ENCODE results near the gene KCNH5. TPM values are rescaled to one million over a fixed set of nuclear protein-coding genes. Genes with fewer than 3 reads are reported as not detected.

The KCNH5 gene
- total and polyA plus RNA-seq, 8 donors: 0.04 to 0.11 (median 0.11) TPM; not detected in 4

GRCh38 chr14:62657376-62657775, 387.9 kb downstream of the KCNH5 start:
- no peak overlapping the region for H3K27ac ChIP-seq
- TF ChIP-seq, protein P1, sequence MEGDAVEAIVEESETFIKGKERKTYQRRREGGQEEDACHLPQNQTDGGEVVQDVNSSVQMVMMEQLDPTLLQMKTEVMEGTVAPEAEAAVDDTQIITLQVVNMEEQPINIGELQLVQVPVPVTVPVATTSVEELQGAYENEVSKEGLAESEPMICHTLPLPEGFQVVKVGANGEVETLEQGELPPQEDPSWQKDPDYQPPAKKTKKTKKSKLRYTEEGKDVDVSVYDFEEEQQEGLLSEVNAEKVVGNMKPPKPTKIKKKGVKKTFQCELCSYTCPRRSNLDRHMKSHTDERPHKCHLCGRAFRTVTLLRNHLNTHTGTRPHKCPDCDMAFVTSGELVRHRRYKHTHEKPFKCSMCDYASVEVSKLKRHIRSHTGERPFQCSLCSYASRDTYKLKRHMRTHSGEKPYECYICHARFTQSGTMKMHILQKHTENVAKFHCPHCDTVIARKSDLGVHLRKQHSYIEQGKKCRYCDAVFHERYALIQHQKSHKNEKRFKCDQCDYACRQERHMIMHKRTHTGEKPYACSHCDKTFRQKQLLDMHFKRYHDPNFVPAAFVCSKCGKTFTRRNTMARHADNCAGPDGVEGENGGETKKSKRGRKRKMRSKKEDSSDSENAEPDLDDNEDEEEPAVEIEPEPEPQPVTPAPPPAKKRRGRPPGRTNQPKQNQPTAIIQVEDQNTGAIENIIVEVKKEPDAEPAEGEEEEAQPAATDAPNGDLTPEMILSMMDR (IDR thresholded peaks at IDR 0.05): no peak
- no peaks in the 10 kb centered on the region for H3K27me3 ChIP-seq
- H3K9me3 ChIP-seq: no peaks in the 10 kb centered on the region
- DNase-seq: no peak
- intact Hi-C loops (cut with DNase I): no loop called here
- H3K4me1 ChIP-seq: no peaks in the 10 kb centered on the region
- H3K36me3 ChIP-seq: no peaks in the 10 kb centered on the region
- no peak overlapping the region for H3K4me3 ChIP-seq
- no peak for ATAC-seq

DNA sequence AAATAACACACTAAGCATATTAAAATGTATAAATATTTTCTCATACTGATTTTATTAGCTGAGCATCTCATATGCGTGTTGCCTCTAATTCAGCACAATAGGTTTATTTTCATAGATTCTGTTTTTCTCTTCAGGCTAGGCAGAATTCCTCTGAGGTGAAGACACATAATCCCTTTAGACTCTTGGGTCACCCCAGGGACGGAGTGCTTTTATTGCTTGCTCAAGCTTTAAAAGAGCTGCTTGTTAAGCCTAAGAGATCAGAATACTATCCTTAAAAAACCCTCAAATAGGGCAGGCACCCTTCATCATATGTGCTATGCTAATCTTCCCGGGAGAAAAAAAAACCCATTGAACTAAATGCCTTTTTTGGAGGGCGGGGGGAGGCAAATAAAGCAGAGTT, 390.1 kb downstream of the KCNH5 start:
- no peaks in the 10 kb centered on the region for H3K27me3 ChIP-seq
- TF ChIP-seq, protein P1 (IDR thresholded peaks at IDR 0.05): no peak
- H3K36me3 ChIP-seq: no peaks in the 10 kb centered on the region
- intact Hi-C loops (cut with DNase I): no loop called here
- no peaks in the 10 kb centered on the region for H3K4me1 ChIP-seq
- H3K9me3 ChIP-seq: no peaks in the 10 kb centered on the region
- DNase-seq: no peak
- H3K4me3 ChIP-seq: no peak overlapping the region
- peak overlapping the region in 1 of 2 donors; percentile 13 for H3K27ac ChIP-seq
- no peak for ATAC-seq

- TF ChIP-seq, protein P1 (IDR thresholded peaks at IDR 0.05): no peak
- Histone ChIP-seq H3K27me3 (no peaks in the 10 kb centered on the region), H3K36me3 (no peaks in the 10 kb centered on the region), H3K4me1 (no peaks in the 10 kb centered on the region), H3K9me3 (no peaks in the 10 kb centered on the region), H3K4me3 (no peak overlapping the region), H3K27ac (peak overlapping the region in 1 of 2 donors; percentile 13)
- intact Hi-C loops (cut with DNase I): no loop called here
- DNase-seq (no peak), ATAC-seq (no peak)
Measured at GRCh38 chr14:62654641-62655040, 390.6 kb downstream of the KCNH5 start.

Other genes with a start within 250 kb of the KCNH5 start
- gene RHOJ, start 159.0 kb upstream of the KCNH5 start, total RNA-seq: 10 to 100 TPM; 21.5 to 32.7 TPM
- gene RHOJ, start 159.0 kb upstream of the KCNH5 start, polyA plus RNA-seq (ENCODE audit: insufficient read length in 6 of 6): 10 to 100 TPM; 54.9 to 66.7 (median 63.9) TPM

Measured in left lung (tissue), 10 donors.